Measurements from ENCODE around the gene PCYT1A.

GRCh38 chr3:196320137-196320536, 32.6 kb upstream of the PCYT1A start:
- TF ChIP-seq EZH2 (IDR thresholded peaks at IDR 0.05; ENCODE audit: insufficient read depth, poor library complexity, severe bottlenecking) = no peak
- no peak for TF ChIP-seq EZH2phosphoT487 (IDR thresholded peaks at IDR 0.05; ENCODE audit: insufficient read depth, low read depth)

All from GM23248 (cell line).